Activated CD8-positive, alpha-beta memory T cell treated with anti-CD3 and anti-CD28 coated beads for 24 hours (primary cell): ENCODE data around the gene KLHL11.

ENCODE experiments used
- DNase-seq: peaks from one replicate; pipeline ENCODE4 v3.0.0-alpha.2; 2020

Gene KLHL11

GRCh38 chr17:41864836-41865595 lies at the start of gene KLHL11:
KLHL11 (minus strand) TSS chr17:41865423; CDS start chr17:41865370, 53 bp downstream.
- peak; percentile 92 for DNase-seq

GRCh38 chr17:41915020-41915419 lies 49.8 kb upstream of the KLHL11 start:
- DNase-seq: no peak

GRCh38 chr17:41914358-41914766 lies 49.1 kb upstream of the KLHL11 start:
- no peak for DNase-seq

GRCh38 chr17:41913798-41914197 lies 48.6 kb upstream of the KLHL11 start:
- DNase-seq: no peak

GRCh38 chr17:41912925-41913324 lies 47.7 kb upstream of the KLHL11 start:
- DNase-seq: no peak

- no peak for DNase-seq
These were observed 45.6 kb upstream of the KLHL11 start for GRCh38 chr17:41910701-41911391.

- DNase-seq: no peak
These were observed 43.9 kb upstream of the KLHL11 start for GRCh38 chr17:41909088-41909487.

- no peak for DNase-seq
These were observed 42.7 kb upstream of the KLHL11 start for GRCh38 chr17:41907633-41908539.

GRCh38 chr17:41907185-41907556 lies 41.9 kb upstream of the KLHL11 start:
- no peak for DNase-seq

- no peak for DNase-seq
These were observed 41.4 kb upstream of the KLHL11 start for GRCh38 chr17:41906465-41907184.

- DNase-seq: no peak
These were observed 39.9 kb upstream of the KLHL11 start for GRCh38 chr17:41905172-41905571.

- no peak for DNase-seq
These were observed 39.1 kb upstream of the KLHL11 start for GRCh38 chr17:41904242-41904841.

GRCh38 chr17:41901646-41902045 lies 36.4 kb upstream of the KLHL11 start:
- DNase-seq: no peak

- no peak for DNase-seq
These were observed 31.5 kb upstream of the KLHL11 start for GRCh38 chr17:41896726-41897125.

GRCh38 chr17:41895617-41896016 lies 30.4 kb upstream of the KLHL11 start:
- no peak for DNase-seq

- no peak for DNase-seq
These were observed 29.6 kb upstream of the KLHL11 start for GRCh38 chr17:41894791-41895331.

- no peak for DNase-seq
These were observed 28.2 kb upstream of the KLHL11 start for GRCh38 chr17:41893384-41893783.

- DNase-seq: no peak
These were observed 26.8 kb upstream of the KLHL11 start for GRCh38 chr17:41892021-41892376.

GRCh38 chr17:41891135-41892020 lies 26.2 kb upstream of the KLHL11 start:
- no peak for DNase-seq

- no peak for DNase-seq
These were observed 23.2 kb upstream of the KLHL11 start for GRCh38 chr17:41888332-41888965.

- no peak for DNase-seq
These were observed 20.5 kb upstream of the KLHL11 start for GRCh38 chr17:41885733-41886132.
